HepG2 (cell line): ENCODE results near the gene DPH7. TPM values are rescaled to one million over a fixed set of nuclear protein-coding genes. Genes with fewer than 3 reads are reported as not detected.
A peak's percentile ranks its signal among the peaks of the same experiment; 100 is the strongest.

ENCODE experiments used
- CCDC6 ChIP-seq: sonication (generic); formaldehyde crosslinking; IDR thresholded peaks from 2 replicates; pipeline ENCODE4 v1.8.1; 2022; ENCODE audit warnings: mild to moderate bottlenecking, missing genetic modification reagents, moderate library complexity
- CREB1 ChIP-seq, 2 experiments: fragments of 450-650 bp in 1 of 2; IDR thresholded peaks; 2 replicates each; pipeline ENCODE4 v1.6.1; 2016 to 2017; ENCODE audit warnings: control low read depth in 1 of 2, mild to moderate bottlenecking in 1 of 2, missing compliant biosample characterization in 1 of 2, missing genetic modification characterization in 1 of 2
- GABPB1 ChIP-seq: IDR thresholded peaks from 2 replicates; pipeline ENCODE4 v1.6.1; 2016; ENCODE audit warnings: mild to moderate bottlenecking, missing genetic modification reagents, moderate library complexity, missing compliant biosample characterization
- GATAD1 ChIP-seq: IDR thresholded peaks from 2 replicates; pipeline ENCODE4 v1.6.1; 2016; ENCODE audit warnings: missing genetic modification reagents, missing compliant biosample characterization
- GLMP ChIP-seq: sonication (generic); formaldehyde crosslinking; IDR thresholded peaks from 2 replicates; pipeline ENCODE4 v1.9.0; 2021; ENCODE audit warnings: missing genetic modification reagents, mild to moderate bottlenecking, borderline replicate concordance
- GPN1 ChIP-seq: sonication (generic); formaldehyde crosslinking; IDR thresholded peaks from 2 replicates; pipeline ENCODE4 v1.5.1; 2020; ENCODE audit warnings: missing genetic modification reagents, borderline replicate concordance
- HDAC2 ChIP-seq: sonication (generic); formaldehyde crosslinking; IDR thresholded peaks from 2 replicates; pipeline ENCODE4 v1.4.0; 2020; ENCODE audit warnings: missing genetic modification reagents
- HNRNPLL ChIP-seq: fragments of 200-400 bp; formaldehyde crosslinking; IDR thresholded peaks from 2 replicates; pipeline ENCODE4 v1.6.1; 2017; ENCODE audit warnings: mild to moderate bottlenecking, low read depth, low read length; ENCODE audit not compliant: poor library complexity, severe bottlenecking
- KLF15 ChIP-seq: sonication (generic); formaldehyde crosslinking; IDR thresholded peaks from 2 replicates; pipeline ENCODE4 v1.8.1; 2023; ENCODE audit warnings: borderline replicate concordance, mild to moderate bottlenecking, inconsistent platforms, missing genetic modification reagents, mixed read lengths
- POLR2AphosphoS5 ChIP-seq: IDR thresholded peaks from 2 replicates; pipeline ENCODE4 v1.6.1; 2012; ENCODE audit warnings: low read depth, low read length
- RAD21 ChIP-seq: fragments of 450-650 bp; formaldehyde crosslinking; IDR thresholded peaks from 2 replicates; pipeline ENCODE4 v1.5.0; 2020; ENCODE audit warnings: mild to moderate bottlenecking
- SP1 ChIP-seq, 2 experiments: fragments of 450-650 bp in 1 of 2; sonication (generic) in 1 of 2; formaldehyde crosslinking in 1 of 2; IDR thresholded peaks; 2 replicates each; pipeline versions ENCODE4 v1.4.0 to v1.6.1; 2016 to 2020; ENCODE audit warnings: missing genetic modification reagents in 1 of 2
- ZBTB1 ChIP-seq: sonication (generic); formaldehyde crosslinking; IDR thresholded peaks from 2 replicates; pipeline ENCODE4 v1.4.0; 2020; ENCODE audit warnings: missing genetic modification reagents, borderline replicate concordance
- ZMAT3 ChIP-seq: sonication (generic); formaldehyde crosslinking; conservative IDR thresholded peaks from 2 replicates; pipeline ENCODE4 v1.7.0; 2021; ENCODE audit warnings: missing genetic modification reagents
- ZNF121 ChIP-seq: sonication (generic); formaldehyde crosslinking; IDR thresholded peaks from 2 replicates; pipeline ENCODE4 v1.5.0; 2020; ENCODE audit warnings: mild to moderate bottlenecking, missing genetic modification reagents
- ZNF124 ChIP-seq: sonication (generic); formaldehyde crosslinking; IDR thresholded peaks from 2 replicates; pipeline ENCODE4 v1.4.0; 2020; ENCODE audit warnings: missing genetic modification reagents
- ZNF263 ChIP-seq: sonication (generic); formaldehyde crosslinking; IDR thresholded peaks from 2 replicates; pipeline ENCODE4 v1.4.0; 2020; ENCODE audit warnings: missing genetic modification reagents
- ZNF574 ChIP-seq: sonication (generic); formaldehyde crosslinking; IDR thresholded peaks from 2 replicates; pipeline ENCODE4 v1.4.0; 2020; ENCODE audit warnings: missing genetic modification reagents
- ZNF747 ChIP-seq: sonication (generic); formaldehyde crosslinking; IDR thresholded peaks from 2 replicates; pipeline ENCODE4 v1.8.1; 2023; ENCODE audit warnings: missing genetic modification reagents, mild to moderate bottlenecking, borderline replicate concordance
- ZNF883 ChIP-seq: sonication (generic); formaldehyde crosslinking; IDR thresholded peaks from 2 replicates; pipeline ENCODE4 v1.5.1; 2020; ENCODE audit warnings: mild to moderate bottlenecking, missing genetic modification reagents; ENCODE audit errors: not compliant biosample characterization
- polyA plus RNA-seq, 8 experiments: library from polyadenylated mRNA; depleted of rRNA in 3 of 8; stranded (reverse) in 7 of 8; unstranded in 1 of 8; fragments of >200 nt; fragmentation: Illumina TruSeq in 4 of 8; extraction: Trizol in 4 of 8; gene quantifications; 2 replicates each; pipeline versions ENCODE4 v1.2.1 to v1.2.3, GENCODE V29; 2011 to 2016; ENCODE audit warnings: low read depth in 4 of 8, missing spikeins in 1 of 8, mixed read lengths in 1 of 8; ENCODE audit not compliant: insufficient read depth in 1 of 8
- total RNA-seq, 5 experiments: library from RNA; depleted of rRNA; stranded (reverse); fragments of >200 nt; fragmentation: Illumina TruSeq; extraction: Trizol; gene quantifications; 2 replicates each; pipeline ENCODE4 v1.2.3, GENCODE V29; 2016; ENCODE audit warnings: low read depth in 1 of 5
- TF ChIP-seq, protein P1 (sequence below): sonication (generic); formaldehyde crosslinking; IDR thresholded peaks from 2 replicates; pipeline ENCODE4 v1.8.1; 2023; ENCODE audit warnings: mild to moderate bottlenecking, inconsistent platforms, moderate library complexity, missing genetic modification reagents, borderline replicate concordance
- TF ChIP-seq, protein P2 (sequence below): sonication (generic); formaldehyde crosslinking; IDR thresholded peaks from 2 replicates; pipeline ENCODE4 v1.8.1; 2023; ENCODE audit warnings: mild to moderate bottlenecking, missing genetic modification reagents

The DPH7 gene
- total and polyA plus RNA-seq, 2 of the 13 experiments (the other 11 are each of a cell fraction or from before 2014, with no cell fraction given), result 27.6 to 31.6 TPM

- TF ChIP-seq ZNF574 (CRISPR knock-in tag) (peak; percentile 48), ZNF124 (0 out of 2 replicates have a peak, but pooled peaks have one; percentile 56), ZNF263 (peak; percentile 71; the same call in 1 of the 2 replicates), HDAC2 (peak; percentile 22; the same call in 1 of the 2 replicates), GATAD1 (CRISPR knock-in tag) (peak; percentile 85), GPN1 (no peak), ZNF747 (0 out of 2 replicates have a peak, but pooled peaks have one; percentile 33), GLMP (no peak), ZMAT3 (CRISPR knock-in tag) (peak; percentile 39; the same call in 1 of the 2 replicates), GABPB1 (CRISPR knock-in tag) (peak; percentile 75; the same call in 1 of the 2 replicates), SP1 (IDR thresholded peaks at IDR 0.05) (no peak), SP1 (CRISPR knock-in tag; IDR thresholded peaks at IDR 0.05) (peak; percentile 58; the same call in 1 of the 2 replicates), KLF15 (CRISPR knock-in tag) (peak; percentile 37; the same call in 1 of the 2 replicates), ZNF121 (CRISPR knock-in tag) (no peak), CREB1 (IDR thresholded peaks at IDR 0.05) (no peak), CREB1 (CRISPR knock-in tag; IDR thresholded peaks at IDR 0.05) (no peak), HNRNPLL (peak; percentile 43), RAD21 (peak; percentile 76), CCDC6 (no peak), POLR2AphosphoS5 (peak; percentile 62), ZBTB1 (CRISPR knock-in tag) (0 out of 2 replicates have a peak, but pooled peaks have one; percentile 85), ZNF883 (no peak)
- TF ChIP-seq, protein P1, sequence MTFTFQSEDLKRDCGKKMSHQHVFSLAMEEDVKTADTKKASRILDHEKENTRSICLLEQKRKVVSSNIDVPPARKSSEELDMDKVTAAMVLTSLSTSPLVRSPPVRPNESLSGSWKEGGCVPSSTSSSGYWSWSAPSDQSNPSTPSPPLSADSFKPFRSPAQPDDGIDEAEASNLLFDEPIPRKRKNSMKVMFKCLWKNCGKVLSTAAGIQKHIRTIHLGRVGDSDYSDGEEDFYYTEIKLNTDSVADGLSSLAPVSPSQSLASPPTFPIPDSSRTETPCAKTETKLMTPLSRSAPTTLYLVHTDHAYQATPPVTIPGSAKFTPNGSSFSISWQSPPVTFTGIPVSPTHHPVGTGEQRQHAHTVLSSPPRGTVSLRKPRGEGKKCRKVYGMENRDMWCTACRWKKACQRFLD (CRISPR knock-in tag), result 0 out of 2 replicates have a peak, but pooled peaks have one; percentile 7
- TF ChIP-seq, protein P2, sequence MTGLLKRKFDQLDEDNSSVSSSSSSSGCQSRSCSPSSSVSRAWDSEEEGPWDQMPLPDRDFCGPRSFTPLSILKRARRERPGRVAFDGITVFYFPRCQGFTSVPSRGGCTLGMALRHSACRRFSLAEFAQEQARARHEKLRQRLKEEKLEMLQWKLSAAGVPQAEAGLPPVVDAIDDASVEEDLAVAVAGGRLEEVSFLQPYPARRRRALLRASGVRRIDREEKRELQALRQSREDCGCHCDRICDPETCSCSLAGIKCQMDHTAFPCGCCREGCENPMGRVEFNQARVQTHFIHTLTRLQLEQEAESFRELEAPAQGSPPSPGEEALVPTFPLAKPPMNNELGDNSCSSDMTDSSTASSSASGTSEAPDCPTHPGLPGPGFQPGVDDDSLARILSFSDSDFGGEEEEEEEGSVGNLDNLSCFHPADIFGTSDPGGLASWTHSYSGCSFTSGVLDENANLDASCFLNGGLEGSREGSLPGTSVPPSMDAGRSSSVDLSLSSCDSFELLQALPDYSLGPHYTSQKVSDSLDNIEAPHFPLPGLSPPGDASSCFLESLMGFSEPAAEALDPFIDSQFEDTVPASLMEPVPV, result no peak
These were observed 27.3 kb downstream of the DPH7 start, which contains the start of gene MRPL41 (continued) for GRCh38 chr9:137551264-137552021.
